HG02610 (cell line): ENCODE measurements around the gene MRPS9.

Experiments used
- ATAC-seq: cut with Tn5 transposase; IDR thresholded peaks from one replicate; pipeline ENCODE4 v1.9.1; 2021; ENCODE audit warnings: mild to moderate bottlenecking, moderate library complexity; ENCODE audit not compliant: unreplicated experiment

The MRPS9 gene

DNA sequence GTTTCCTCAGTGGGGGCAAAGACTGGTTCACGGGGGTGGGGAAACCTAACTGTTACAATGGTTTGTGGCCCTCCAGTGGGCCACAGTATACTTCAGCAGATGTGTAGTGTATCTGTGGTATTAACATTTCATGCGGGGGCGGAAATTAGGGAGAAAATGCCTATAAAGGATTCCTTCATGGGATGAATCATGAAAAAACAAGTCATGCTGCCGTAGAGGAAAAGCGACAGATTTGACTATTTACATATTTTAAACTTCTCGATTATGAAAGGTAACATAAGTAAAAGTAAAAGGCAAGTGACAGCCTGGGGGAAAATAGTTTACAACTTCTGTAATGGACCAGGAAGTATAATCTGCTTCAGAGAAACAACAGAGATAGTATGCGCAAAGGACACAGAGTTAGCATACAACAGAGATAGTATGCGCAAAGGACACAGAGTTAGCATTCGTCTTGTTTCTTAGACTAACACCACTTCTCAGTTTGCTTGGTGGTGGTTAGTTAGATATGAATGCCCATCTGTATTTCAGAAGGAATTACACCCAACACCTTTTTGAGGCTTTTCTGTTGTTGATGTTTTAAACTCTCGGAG, 41.1 kb downstream of the MRPS9 start:
- no peak for ATAC-seq

GRCh38 chr2:105080461-105080860, 42.6 kb downstream of the MRPS9 start:
- no peak for ATAC-seq

DNA sequence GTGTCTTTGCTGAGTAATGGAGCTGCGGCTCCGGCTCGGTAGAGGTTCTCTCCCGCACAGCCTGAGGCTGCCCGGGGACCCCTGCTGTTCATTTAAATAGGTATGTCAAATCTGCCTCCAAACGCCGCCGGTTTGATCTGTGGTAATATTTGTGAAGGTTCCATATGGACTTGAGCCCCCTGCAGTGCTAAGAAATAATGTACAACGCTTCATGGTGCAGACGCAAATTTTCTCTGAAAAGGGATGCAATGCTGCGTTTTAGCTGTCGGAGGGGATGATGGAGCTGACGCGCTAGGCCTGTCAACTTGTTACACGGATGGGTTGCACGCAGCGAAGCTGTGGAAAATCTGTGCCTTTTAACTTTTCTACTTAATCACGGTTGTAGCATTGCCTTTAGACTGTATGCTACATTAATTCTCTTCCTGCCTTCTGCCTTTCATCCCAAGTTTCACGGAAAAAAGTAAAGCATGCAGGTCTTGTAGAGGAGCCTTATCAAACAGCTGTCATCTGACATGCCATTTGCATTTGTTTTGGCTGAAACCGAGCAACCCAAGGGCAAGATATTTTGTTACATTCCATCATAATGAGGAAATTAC, 43.2 kb downstream of the MRPS9 start:
- no peak for ATAC-seq

DNA sequence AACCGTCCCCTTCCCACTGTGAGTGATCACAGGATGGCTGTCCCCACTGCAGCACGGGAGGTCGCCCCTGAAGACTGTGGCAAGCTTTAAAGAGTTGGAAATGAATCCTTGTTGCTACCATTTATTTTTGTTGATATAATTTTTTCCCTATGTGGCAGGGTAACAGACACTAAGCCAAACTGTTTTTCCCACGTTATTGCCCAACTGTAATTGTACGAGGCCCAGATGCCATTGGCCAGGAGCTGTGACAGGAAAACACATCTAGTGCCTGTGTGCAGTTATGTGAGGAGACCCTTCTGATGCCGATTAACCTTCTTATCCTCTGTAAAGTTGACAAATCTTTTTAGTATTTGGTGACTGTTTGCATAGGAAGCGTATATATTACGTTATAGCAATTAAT, 44.2 kb downstream of the MRPS9 start:
- no peak for ATAC-seq

DNA sequence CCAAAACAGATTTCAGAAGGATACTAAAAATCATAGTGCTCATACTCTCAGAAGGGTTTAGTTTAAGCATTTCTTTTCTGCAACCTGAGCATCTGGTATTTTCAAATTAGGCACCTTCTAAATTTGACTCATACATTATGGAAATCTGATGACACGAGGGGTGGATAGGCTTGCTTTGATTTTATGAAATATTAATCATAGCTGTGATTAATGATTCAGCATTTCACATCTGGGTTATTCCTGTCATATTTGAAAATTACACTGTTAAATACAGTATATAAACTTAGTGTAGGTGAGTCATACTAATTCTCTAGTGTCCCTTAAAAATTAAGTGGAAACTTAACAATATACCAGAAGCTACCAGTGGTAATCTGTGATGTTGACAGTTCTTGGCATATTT, 47.7 kb downstream of the MRPS9 start:
- ATAC-seq = no peak

GRCh38 chr2:105087273-105087672, 49.4 kb downstream of the MRPS9 start:
- peak; percentile 84 for ATAC-seq

DNA sequence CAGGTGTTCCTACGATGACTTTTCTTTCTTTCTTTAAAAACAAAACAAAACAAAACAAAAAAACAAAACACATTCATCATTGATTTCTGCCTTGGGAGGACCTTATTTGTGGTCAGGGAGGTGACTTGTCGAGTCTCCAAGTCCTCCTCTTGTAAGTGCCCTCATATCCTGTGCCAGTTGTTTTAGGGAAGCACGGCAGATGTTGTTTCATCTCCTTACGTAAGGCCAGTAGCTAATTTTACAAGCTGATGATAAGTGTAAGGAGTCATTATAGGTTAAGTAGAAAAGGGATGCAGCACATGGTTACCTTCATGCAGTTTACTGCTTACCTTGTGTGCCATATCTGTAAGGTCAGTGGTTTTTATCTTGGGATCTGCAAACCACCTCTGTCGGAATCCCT, 52.2 kb downstream of the MRPS9 start:
- no peak for ATAC-seq

- ATAC-seq = no peak
Measured at GRCh38 chr2:105092797-105093196, 54.9 kb downstream of the MRPS9 start.

DNA sequence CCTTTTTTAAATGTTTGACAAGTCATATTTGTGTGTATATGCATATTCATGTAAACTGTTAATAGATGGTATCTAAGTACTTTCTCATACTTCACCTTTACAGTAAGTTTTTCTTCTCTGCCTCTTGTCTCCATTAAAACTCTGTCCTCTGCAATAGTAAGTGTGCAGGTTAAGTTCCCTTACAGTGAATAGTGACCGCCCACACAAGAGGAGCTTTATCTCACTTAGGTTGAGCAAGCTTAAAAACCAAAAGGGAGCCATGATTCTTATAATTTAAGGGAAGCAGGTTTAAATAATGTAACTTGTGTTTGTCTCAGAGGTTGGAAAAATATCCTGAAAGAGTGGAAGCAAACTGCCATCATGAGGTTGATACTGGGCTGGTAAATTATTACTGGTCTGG, 61.3 kb downstream of the MRPS9 start:
- ATAC-seq = no peak

GRCh38 chr2:105100046-105100840, 62.4 kb downstream of the MRPS9 start:
- peak; percentile 80 for ATAC-seq

- no peak for ATAC-seq
Measured at GRCh38 chr2:105102001-105102400, 64.1 kb downstream of the MRPS9 start.

DNA sequence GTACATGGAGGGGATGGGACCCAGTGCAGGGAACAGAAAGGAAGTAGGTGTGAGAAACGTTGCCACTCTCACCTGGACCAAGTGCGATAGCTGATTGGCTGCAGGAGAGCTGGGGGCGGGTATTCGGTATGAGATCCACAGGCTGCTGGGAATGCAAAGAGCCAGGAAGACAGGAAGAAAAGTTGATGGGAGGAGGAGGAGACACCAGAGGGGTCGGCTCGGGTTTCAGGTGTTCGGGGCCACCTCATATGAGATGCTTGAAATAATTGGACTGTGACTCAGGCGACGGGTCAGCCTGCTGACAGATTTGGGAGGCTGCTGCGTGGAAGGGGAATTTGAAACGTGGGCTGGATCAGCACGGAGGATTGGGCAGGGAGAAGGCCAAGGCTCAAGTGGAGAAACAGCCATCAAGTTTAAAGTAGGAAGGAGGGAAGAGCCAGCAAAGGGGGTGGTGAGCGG, 65.1 kb downstream of the MRPS9 start:
- no peak for ATAC-seq

DNA sequence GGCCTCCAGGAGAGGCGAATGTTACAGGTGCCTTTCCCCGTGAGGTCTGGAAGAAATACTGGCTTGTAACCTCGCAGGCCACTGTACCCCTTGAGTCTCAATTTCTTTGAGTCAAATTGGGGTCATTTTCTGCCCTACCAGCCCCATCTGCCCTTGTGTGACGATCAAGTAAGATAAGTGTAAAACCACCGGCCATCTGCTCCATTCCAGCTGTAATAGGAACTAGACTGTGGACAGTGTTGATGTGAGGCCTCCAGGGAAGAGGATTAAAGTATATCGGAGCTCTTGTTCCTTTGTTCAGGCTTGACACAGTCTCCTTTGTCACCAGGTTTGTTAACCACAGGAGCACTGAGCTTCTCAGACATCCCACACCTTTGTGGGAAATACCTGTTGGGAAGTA, 65.6 kb downstream of the MRPS9 start:
- no peak for ATAC-seq

DNA sequence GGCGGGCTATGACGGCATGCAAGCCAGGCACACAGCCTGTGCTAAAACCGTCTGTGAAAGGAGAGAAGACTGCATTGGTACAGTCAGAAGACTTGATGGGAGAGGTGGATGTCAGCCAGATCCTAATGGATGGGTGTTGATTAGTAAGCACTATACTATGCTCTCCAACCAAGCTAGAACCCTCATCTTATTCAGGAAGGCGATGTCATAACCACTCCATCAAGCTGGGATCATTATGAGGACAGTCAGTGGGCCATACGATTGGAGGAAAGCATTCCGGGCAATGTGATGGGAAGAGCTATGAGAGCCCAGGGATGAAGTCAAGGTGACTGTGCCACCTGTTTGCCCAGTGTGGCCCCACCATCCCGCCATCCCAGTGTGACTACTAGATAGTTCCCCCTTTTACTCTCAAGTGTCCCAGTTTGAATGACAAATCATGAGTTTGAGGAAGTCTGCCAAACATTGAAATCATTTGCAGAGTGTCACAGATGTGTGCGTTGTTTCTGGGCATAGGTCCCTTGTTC, 66.4 kb downstream of the MRPS9 start:
- no peak for ATAC-seq

GRCh38 chr2:105110295-105110829, 72.5 kb downstream of the MRPS9 start:
- ATAC-seq = peak; percentile 47

GRCh38 chr2:105111365-105112150, 73.7 kb downstream of the MRPS9 start:
- no peak for ATAC-seq

DNA sequence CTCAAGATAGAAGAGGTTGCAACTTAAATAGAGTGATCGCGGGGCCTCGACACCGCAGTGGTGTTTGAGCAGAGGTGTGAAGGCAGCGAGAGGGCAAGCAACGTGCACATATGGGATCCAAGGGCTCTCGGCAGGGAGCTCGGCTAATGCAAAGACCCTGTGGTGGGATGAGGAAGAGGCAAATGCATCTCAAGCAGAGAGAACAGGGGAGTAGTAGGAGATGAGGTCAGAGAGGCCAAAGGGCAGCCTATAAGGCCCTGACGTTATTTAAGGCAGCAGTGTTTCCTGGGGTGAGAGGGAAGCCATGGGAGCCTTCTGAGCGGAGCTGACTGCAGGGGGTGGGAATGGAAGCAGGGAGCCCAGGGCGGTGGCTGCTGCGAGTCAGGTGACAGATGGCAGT, 74.5 kb downstream of the MRPS9 start:
- no peak for ATAC-seq

GRCh38 chr2:105113616-105114291, 75.9 kb downstream of the MRPS9 start:
- ATAC-seq = no peak

- ATAC-seq = no peak
Measured at GRCh38 chr2:105114551-105114950, 76.7 kb downstream of the MRPS9 start.

GRCh38 chr2:105116348-105116747, 78.5 kb downstream of the MRPS9 start:
- no peak for ATAC-seq
